MG63 (cell line): ENCODE measurements around the gene FARS2. TPM values are rescaled to one million over a fixed set of nuclear protein-coding genes. Genes with fewer than 3 reads are reported as not detected.

ENCODE experiments used
- DNase-seq: peaks from one replicate; pipeline ENCODE4 v3.0.0-alpha.2; 2020
- H3K27me3 ChIP-seq: fragments of 250-450 bp; sonication (Bioruptor Pico); 2 replicates; pipeline ENCODE4 v1.5.1; 2020; ENCODE audit warnings: mild to moderate bottlenecking, moderate library complexity
- H3K36me3 ChIP-seq: fragments of 250-450 bp; sonication (Bioruptor Pico); 2 replicates; pipeline ENCODE4 v1.5.1; 2020; ENCODE audit warnings: mild to moderate bottlenecking, moderate library complexity
- H3K4me3 ChIP-seq: fragments of 250-450 bp; sonication (Bioruptor Pico); 2 replicates; pipeline ENCODE4 v1.5.1; 2020; ENCODE audit warnings: mild to moderate bottlenecking, moderate library complexity
- H3K9me3 ChIP-seq: fragments of 250-450 bp; sonication (Bioruptor Pico); 2 replicates; pipeline ENCODE4 v1.5.1; 2020; ENCODE audit warnings: mild to moderate bottlenecking, moderate library complexity
- total RNA-seq: library from RNA; depleted of rRNA; stranded (reverse); fragments of >200 nt; shearing (Covaris generic); gene quantifications from 2 replicates; pipeline ENCODE4 v1.2.3, GENCODE V29; 2014; ENCODE audit warnings: low replicate concordance

FARS2 gene
- total RNA-seq, 1 experiment from 2014 or later, result 17.3 TPM

DNA sequence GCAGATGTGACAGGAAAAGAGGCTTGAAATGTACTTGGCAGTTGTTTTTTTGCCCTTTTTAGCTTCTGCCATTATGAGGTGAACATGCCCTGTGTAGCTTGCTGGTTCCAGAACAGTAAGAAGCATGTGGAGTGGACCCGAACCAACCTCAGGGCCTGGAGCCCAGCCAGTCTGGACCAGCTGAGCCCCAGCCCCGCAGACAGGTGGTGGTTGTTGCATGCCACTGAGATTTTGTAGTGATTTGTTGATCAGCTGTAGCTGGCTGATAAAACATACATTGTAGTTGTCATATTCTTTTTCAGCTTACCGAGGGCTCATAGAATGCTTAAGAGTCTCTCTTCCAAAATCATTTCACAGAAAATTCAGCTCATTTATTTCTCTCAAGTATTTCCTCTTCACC lies 182.2 kb downstream of the FARS2 start:
- no peak overlapping the region for H3K4me3 ChIP-seq
- H3K9me3 ChIP-seq, result no peaks in the 10 kb centered on the region
- H3K36me3 ChIP-seq, result no peaks in the 10 kb centered on the region
- H3K27me3 ChIP-seq, result no peaks in the 10 kb centered on the region
- no peak for DNase-seq

DNA sequence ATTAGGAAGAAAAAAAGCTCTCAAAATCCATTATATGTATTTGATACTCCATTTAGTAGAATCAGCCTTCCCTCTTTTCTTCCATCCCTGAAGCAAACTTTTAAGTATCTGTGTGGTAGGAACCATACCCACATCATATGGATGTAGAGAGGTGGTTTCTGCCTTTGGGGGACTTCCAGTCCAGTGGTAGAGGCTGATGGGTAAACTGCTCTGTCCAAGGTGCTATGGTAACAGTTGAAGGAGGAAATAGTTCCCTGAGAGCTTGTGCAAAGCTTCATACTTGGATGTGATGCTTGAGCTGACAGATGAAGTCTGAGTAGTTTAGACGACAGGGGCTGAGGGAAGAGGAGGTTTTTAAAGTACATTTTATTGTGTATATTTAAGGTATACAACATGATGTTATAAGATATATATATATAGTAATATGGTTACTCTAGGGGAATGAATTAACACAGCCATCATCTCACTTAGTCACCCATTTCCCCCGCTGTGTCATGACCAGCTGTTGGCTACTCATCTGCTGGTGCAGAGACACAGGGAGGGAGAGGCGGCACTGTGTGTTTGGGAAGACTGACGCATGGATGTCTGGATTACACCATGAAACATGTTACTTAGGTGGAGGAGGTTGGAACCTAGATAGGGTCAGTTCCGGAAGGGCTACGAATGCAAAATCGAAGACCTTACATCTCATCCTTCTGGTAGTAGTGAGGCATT lies 185.2 kb downstream of the FARS2 start:
- Histone ChIP-seq H3K9me3 (no peaks in the 10 kb centered on the region), H3K27me3 (no peaks in the 10 kb centered on the region), H3K4me3 (no peak overlapping the region), H3K36me3 (no peaks in the 10 kb centered on the region)
- DNase-seq, result no peak

DNA sequence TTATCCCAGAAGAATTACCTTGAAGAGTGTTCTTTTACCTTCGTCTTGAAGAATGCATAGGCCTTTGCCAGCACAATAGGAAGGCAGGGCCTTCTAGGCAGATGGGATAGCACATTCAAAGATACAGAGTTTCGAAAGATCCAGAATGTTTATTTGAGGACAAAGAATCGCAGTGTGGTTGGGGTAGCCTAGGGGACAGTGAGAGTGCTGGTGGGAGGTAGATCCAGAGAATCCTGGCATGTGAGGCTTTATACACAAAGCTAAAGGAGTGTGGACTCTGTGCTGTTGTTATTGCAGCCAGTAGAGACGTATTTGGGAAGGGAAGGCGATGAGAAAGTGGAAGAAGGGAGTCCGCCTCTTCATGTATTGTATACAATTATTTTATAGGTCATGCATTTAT lies 186.6 kb downstream of the FARS2 start:
- no peaks in the 10 kb centered on the region for H3K27me3 ChIP-seq
- H3K9me3 ChIP-seq, result no peaks in the 10 kb centered on the region
- no peaks in the 10 kb centered on the region for H3K36me3 ChIP-seq
- DNase-seq, result no peak
- no peak overlapping the region for H3K4me3 ChIP-seq

DNA sequence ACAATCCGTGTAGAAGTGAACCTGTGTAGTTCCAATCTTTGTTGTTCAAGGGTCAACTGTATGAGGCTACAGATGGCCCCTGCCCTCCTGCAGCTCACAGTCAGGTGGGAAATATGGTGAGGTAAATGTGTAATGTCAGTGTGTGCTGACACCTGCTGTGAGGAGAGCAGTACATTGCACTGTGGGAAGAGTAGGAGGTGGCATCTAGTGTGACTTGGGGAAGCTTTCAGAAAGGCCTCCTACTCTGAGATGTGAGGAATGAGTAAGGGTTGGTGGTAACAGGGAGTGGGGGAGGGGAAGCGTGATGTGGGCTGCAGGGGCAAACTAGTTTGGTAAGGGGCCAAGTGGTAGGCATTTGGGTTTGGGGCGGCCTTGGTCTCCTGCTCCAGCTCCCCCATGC lies 188.8 kb downstream of the FARS2 start:
- H3K4me3 ChIP-seq, result no peak overlapping the region
- H3K27me3 ChIP-seq, result no peaks in the 10 kb centered on the region
- H3K9me3 ChIP-seq, result no peaks in the 10 kb centered on the region
- DNase-seq, result no peak
- no peaks in the 10 kb centered on the region for H3K36me3 ChIP-seq

DNA sequence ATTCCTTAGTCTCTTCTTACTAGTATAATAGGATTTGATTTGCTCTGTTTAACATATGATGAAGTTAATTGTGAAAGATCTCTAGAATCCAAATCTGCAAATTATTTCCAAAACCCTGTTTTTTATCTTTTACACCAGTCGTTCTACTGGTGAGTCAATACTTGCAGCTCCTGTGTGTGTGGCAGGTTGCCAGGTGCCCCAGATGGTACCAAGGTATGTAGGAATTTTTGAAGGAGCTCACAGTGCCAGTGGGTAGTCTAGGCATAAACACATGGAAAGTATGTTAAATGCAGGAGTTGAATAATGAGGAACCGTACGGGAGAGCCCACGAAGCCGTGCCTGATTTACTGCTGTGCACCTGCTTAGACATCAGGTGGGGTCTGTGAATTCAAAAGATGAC lies 192.2 kb downstream of the FARS2 start:
- Histone ChIP-seq H3K36me3 (no peaks in the 10 kb centered on the region), H3K9me3 (no peaks in the 10 kb centered on the region), H3K27me3 (no peaks in the 10 kb centered on the region), H3K4me3 (no peak overlapping the region)
- peak; percentile 52 for DNase-seq

DNA sequence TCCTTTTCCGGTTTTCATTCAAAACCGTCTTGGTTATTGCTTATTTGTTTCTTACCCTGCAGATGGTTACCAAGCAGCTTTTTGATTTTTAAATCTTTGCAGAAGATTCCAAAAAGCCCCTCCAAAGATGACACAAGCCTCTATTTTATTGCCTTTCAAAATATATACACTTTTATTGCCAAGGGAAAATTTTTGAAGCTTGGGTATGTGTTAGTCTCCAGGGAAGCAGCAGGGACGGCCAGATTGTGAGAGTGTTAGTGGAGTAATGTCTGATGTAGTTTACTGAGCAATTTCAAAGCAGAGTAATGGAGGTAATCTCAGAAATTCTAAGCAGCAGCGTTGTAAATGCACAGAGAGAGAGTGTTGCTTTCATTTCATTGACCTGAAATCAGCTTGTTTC lies 193.8 kb downstream of the FARS2 start:
- H3K36me3 ChIP-seq, result no peaks in the 10 kb centered on the region
- no peaks in the 10 kb centered on the region for H3K9me3 ChIP-seq
- no peak overlapping the region for H3K4me3 ChIP-seq
- no peak for DNase-seq
- no peaks in the 10 kb centered on the region for H3K27me3 ChIP-seq

DNA sequence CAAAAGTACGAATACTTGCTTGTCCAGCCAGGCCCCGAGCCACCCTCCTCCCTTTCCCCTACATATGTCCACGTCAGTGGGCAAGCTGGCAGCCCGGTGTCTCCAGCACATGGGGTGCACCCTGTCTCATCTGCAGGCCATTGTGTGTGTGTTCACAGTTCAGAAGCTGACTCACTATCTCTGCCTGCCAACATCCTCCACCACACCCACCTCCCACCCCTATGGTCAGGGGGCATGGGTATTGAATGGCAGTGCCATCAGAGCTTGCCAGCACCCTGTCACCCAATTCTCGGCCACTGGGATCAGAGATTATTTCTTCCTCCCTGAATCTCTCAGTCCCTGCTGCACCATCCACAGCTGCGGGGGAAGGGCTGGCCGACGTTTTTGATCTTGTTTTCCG lies 195.7 kb downstream of the FARS2 start:
- Histone ChIP-seq H3K36me3 (no peaks in the 10 kb centered on the region), H3K27me3 (no peaks in the 10 kb centered on the region), H3K4me3 (no peak overlapping the region), H3K9me3 (no peaks in the 10 kb centered on the region)
- DNase-seq, result peak; percentile 94

DNA sequence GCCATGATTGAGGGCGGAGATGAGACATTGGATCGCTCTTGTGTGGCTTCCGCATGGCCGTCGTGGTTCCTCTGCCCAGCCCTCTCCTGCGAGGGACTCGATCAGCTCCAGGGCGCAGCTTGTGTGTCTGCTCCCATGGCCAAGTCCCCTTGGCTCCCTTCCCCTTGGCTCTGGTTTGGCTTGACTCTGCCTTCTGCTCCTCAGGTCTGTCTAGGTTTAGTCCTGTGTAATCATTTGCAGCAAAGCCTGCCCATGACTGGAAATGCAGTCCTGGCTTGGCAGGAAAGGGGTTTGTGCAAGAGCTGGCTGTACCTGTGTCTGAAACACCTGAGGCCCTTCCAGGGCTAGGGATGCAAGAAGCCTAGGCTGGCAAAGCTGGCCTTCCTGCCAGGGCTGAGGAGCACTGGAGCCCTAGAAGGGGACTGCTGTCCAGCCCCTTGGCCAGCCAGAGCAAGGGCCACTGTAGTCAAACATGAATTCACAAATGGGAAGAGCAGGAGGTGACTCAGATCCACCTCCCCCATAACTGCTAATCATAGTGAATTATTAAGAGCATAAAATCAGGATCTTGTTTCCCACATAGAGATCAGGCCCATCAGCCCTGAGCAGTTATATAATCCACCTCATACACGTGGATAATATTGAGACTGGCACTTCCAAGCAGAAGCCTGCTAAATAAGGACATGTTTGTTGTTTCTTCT lies 196.8 kb downstream of the FARS2 start:
- DNase-seq, result peak; percentile 52
- Histone ChIP-seq H3K9me3 (no peaks in the 10 kb centered on the region), H3K27me3 (no peaks in the 10 kb centered on the region), H3K36me3 (no peaks in the 10 kb centered on the region), H3K4me3 (no peak overlapping the region)

DNA sequence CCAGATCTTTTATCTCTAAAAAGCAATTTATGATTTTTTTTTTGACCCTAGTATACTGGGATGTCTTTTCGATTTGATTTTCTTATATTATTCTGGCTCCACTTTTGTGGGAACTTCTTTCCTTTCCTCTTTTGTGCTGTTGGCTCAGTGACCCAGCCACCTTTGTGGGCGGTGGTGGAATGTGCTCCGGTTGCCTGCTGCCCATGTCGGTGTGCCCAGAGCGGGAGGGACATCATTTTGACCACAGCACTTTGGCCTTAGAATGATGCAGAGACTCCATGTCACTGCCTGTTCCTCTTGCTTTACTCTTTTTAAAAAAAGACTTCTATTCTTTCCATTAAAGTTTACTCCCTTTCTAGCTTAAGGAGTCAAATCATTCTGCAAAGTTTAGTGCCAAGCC lies 198.0 kb downstream of the FARS2 start:
- no peaks in the 10 kb centered on the region for H3K9me3 ChIP-seq
- no peak for DNase-seq
- H3K4me3 ChIP-seq, result no peak overlapping the region
- no peaks in the 10 kb centered on the region for H3K36me3 ChIP-seq
- H3K27me3 ChIP-seq, result no peaks in the 10 kb centered on the region

DNA sequence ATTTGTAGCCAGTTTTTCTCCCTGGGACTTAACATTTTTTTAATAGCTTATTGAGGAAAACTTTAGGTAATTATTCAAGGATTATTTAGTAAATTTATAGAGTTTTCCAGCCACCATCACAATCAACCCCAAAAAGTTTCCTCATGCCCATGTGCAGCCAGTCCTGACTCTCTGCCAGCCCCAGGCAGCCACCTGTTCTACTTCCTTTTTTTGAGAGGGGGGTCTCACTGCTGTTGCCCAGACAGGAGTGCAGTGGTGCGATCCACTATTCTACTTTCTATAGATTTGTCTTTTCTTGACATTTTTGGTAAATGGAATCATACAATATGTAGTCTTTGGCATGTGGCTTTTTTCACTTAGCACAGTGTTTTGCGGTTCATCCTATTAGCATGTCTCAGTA lies 200.1 kb downstream of the FARS2 start:
- H3K4me3 ChIP-seq, result no peak overlapping the region
- H3K9me3 ChIP-seq, result no peaks in the 10 kb centered on the region
- H3K27me3 ChIP-seq, result no peaks in the 10 kb centered on the region
- no peak for DNase-seq
- H3K36me3 ChIP-seq, result no peaks in the 10 kb centered on the region

DNA sequence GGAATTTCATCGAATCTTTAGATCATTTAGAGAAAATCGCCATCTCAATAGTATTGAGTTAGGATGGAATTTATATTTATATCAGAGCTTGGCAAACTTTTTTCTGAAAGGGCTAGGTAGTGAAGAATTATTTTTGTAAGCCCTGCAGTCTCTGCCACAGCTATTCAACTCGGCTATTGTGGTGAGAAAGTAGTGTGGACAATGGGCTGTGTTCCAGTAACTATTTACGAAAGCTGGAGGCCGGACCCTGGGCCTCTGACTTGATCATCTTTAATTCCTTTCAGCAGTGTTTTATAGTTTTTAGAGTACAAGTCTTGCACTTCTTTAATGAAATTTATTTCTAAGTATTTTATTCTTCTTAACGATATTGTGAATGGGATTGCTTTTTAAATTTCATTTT lies 201.5 kb downstream of the FARS2 start:
- H3K27me3 ChIP-seq, result no peaks in the 10 kb centered on the region
- no peak overlapping the region for H3K4me3 ChIP-seq
- H3K36me3 ChIP-seq, result no peaks in the 10 kb centered on the region
- DNase-seq, result no peak
- no peaks in the 10 kb centered on the region for H3K9me3 ChIP-seq

DNA sequence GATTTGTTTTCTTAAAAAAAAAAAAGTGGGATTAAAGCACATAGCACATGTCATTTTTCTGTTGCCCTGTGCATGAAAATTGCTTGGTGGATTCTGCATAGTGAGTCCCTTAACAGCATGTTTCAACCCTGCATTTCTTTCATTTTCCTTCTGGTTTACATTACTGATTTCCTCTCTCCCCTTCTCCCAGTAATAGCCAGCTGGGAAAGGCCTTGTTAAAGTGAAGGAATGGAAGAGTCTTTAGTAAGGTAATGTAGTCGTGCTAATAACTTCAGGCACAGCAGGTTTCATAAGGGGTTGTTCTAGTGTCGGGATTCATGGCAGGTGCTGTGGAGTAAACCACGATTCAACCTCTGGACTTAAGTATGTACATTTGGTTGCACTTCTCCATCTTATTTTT lies 202.4 kb downstream of the FARS2 start:
- DNase-seq, result no peak
- Histone ChIP-seq H3K27me3 (no peaks in the 10 kb centered on the region), H3K4me3 (no peak overlapping the region), H3K9me3 (no peaks in the 10 kb centered on the region), H3K36me3 (no peaks in the 10 kb centered on the region)

DNA sequence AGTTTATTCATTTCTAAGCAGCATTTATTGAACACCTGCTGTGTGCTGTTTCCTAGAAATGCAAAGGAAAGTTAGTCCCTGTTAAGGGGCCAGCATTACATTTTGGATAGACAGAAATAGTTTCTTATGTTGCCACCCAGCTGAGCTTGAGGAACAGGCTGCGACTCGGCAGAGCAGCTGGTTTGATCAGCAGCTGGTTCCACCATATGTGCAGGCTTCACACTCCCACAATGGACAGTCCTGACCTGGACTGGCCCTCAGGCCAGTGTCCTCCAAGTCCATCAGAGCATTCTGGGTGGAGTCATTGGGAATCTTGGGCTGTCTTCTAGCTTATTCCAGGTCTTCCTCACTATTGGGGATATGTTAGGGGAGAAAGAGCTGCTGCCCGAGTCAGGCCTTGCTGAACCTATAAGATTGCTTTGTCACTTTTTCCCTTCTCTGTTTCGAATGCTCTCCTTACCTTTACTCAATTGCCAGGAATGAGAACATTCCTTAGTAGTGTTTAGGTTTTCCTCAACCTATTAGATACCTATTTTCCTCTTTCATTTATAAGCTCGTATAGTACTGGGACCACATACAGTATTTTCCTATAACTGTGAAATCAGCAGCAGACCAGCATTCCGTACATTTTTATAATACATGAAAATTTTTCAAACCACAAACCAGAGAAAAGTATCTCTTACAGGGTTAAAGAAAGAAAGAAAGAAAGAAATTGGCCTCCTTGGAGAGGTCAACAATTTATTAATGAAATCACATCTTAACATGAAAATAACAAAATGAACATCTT lies 203.0 kb downstream of the FARS2 start:
- Histone ChIP-seq H3K9me3 (no peaks in the 10 kb centered on the region), H3K4me3 (no peak overlapping the region), H3K27me3 (no peaks in the 10 kb centered on the region), H3K36me3 (no peaks in the 10 kb centered on the region)
- DNase-seq, result no peak

DNA sequence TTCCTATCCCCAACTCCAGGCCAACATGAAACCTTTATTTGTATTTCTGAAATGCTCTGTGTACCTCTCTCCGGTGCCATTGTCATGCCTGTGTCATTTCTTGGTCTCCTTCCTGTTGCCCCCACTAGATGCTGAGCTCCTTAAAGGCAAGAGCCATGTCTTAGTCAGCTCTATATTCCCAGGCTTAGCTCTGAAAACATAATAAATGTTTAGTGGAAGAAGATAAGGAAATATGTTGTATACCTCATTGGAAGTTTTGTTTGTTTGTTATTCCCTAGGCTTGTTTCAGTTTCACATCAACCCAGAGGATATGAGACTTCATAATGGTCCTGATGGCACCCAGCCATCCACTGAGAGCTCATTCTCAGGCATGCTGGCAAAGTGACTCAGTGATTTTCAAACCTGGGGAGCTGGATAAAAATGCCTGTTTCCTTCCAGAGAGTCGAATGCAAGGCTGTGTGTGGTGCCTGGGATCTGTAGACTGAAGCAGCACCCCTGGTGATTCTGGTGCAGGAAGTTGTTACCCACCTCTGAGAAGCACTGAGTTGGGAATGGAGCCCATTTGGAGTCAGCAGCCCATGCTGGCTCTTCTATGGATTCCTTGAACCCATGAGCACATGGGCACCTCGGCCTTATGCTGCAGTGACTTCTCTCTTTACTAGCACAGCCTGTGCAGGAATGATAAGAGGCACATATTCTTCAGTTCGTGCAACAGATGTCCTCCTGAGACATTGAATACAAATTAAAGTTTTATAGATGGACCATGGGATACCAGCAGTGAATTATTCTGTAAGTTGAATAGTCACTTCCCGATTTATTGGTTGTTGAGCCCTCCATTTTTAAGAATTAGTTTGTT lies 205.2 kb downstream of the FARS2 start:
- Histone ChIP-seq H3K9me3 (no peaks in the 10 kb centered on the region), H3K4me3 (no peak overlapping the region)
- DNase-seq, result peak; percentile 85

DNA sequence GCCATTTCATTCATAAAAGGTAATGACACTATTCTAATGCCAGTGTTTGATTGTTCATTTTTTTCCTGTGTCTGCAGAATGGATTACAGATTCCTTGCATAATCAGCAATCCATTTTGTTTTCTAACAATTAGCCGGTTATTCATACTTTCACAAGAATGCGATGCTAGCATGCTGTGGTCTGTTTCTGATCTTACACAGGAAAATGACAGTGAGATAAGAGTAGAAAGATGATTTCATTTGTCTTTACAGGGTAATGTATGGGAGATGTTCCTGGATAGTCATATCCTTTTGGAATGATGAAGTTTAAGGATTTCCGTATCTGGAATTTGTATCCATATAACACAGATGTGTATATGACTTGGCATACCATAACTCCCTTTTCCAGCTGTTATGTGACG lies 207.3 kb downstream of the FARS2 start:
- Histone ChIP-seq H3K9me3 (no peaks in the 10 kb centered on the region), H3K4me3 (no peak overlapping the region), H3K36me3 (no peaks in the 10 kb centered on the region), H3K27me3 (no peaks in the 10 kb centered on the region; the same call in 1 of the 2 replicates)
- no peak for DNase-seq

More for the DNA sequence above, 205.2 kb downstream of the FARS2 start:
- H3K27me3 ChIP-seq, result no peaks in the 10 kb centered on the region; the same call in 1 of the 2 replicates
- H3K36me3 ChIP-seq, result no peaks in the 10 kb centered on the region

DNA sequence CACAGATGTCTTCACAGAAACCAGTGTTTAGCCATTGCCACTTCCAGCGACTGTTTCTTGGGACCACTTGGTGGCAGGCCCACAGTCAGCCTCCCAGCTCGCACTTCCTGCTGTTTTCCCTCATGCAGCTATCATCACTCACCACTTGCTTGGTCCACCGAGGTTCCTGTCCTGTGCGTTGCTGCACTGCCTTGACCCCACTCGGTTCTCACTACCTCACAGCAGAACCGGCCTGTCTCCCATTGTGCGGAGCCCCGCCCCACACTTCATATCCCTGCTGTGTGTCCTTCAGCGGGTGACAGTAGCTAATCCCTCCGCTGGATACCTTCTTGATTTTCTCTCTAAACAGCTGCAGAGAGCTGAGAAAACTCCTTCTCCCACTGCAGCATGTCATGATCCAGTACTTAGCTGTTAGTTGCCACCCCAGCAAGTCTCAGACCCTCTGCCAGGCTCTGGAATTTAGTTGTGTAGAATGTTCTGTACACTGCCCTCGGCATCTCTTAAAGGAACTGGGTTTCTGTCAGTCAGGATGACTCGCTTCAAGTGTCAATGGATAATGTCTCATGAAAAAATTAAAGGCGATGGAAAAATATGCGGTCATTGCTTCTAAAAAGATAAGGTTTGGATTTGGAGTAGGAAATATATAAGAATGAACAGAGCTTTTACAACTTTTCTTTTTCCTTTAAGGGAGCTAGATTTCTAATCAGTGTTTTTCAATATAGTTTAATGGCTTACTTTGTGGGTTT lies 208.0 kb downstream of the FARS2 start:
- Histone ChIP-seq H3K9me3 (no peaks in the 10 kb centered on the region), H3K4me3 (no peak overlapping the region), H3K36me3 (no peaks in the 10 kb centered on the region), H3K27me3 (no peaks in the 10 kb centered on the region; the same call in 1 of the 2 replicates)
- no peak for DNase-seq
